HCT116 (cell line): ENCODE data around the gene CST2. TPM values are rescaled to one million over a fixed set of nuclear protein-coding genes. Genes with fewer than 3 reads are reported as not detected.

Source experiments
- ATAC-seq: fragments of 200-7000 bp; cut with Tn5 transposase; 2 replicates; pipeline ENCODE4 v1.9.1; 2020; ENCODE audit warnings: mild to moderate bottlenecking, moderate library complexity
- BruUV-seq: library from RNA; stranded (reverse); fragments of 400-500 nt; replicated peaks from 2 replicates; lab custom pipeline; 2021; lab: Mats Ljungman, UMichigan
- CTCF ChIA-PET: fragments of 300-600 bp; sonication (Branson Sonifier 250); formaldehyde crosslinking; loops from one replicate; lab custom pipeline; 2021; ENCODE audit warnings: antibody characterized with exemption; lab: Charles Lee
- POLR2A ChIA-PET: fragments of 300-600, 350-600 bp; sonication (Branson Sonifier 250); formaldehyde crosslinking; loops from one replicate; lab custom pipeline; 2021; ENCODE audit warnings: antibody characterized with exemption; lab: Charles Lee
- RAD21 ChIA-PET, 2 experiments: fragments of 300-600 bp; sonication (Branson Sonifier 250); formaldehyde crosslinking; loops; one replicate each; lab custom pipeline; 2023; ENCODE audit warnings: low total read pairs in 2 of 2; ENCODE audit not compliant: uncharacterized antibody in 2 of 2, unreplicated experiment in 2 of 2, low non-redundant PET in 1 of 2; lab: Charles Lee
- DNase-seq: peaks from one replicate; pipeline ENCODE4 v3.0.0-alpha.2; 2010; ENCODE audit warnings: low read depth, low spot score
- H2AFZ ChIP-seq: fragments of 200-600 bp; shearing (Covaris generic), sonication (generic); 2 replicates; pipeline ENCODE4 v1.6.1; 2017; ENCODE audit warnings: low read depth, mixed run types, mixed read lengths, antibody characterized with exemption, low read length; ENCODE audit not compliant: poor library complexity, severe bottlenecking
- H3K27ac ChIP-seq: 2 replicates; pipeline ENCODE4 v1.5.1; 2012; ENCODE audit warnings: low read depth, low read length
- H3K27me3 ChIP-seq: fragments of 200-600 bp; sonication (generic); 2 replicates; pipeline ENCODE4 v1.6.1; 2016; ENCODE audit warnings: mixed run types, low read length, mixed read lengths; ENCODE audit not compliant: insufficient read depth
- H3K36me3 ChIP-seq, 2 experiments: fragments of 200-500 bp in 1 of 2; fragments of 200-600 bp in 1 of 2; sonication (Bioruptor generic) in 1 of 2; sonication (generic) in 1 of 2; 2 replicates each; pipeline versions ENCODE4 v1.5.1 to v1.6.1; 2014 to 2016; ENCODE audit warnings: low read length in 2 of 2, inconsistent platforms in 1 of 2, mixed read lengths in 1 of 2, mixed run types in 1 of 2; ENCODE audit not compliant: insufficient read depth in 2 of 2, control insufficient read depth in 1 of 2
- H3K4me1 ChIP-seq, 2 experiments: fragments of 200-600 bp in 1 of 2; sonication (generic) in 1 of 2; 2 replicates each; pipeline versions ENCODE4 v1.5.1 to v1.6.1; 2012 to 2017; ENCODE audit warnings: low read length in 2 of 2, inconsistent platforms in 1 of 2, mild to moderate bottlenecking in 1 of 2, mixed read lengths in 1 of 2, mixed run types in 1 of 2, moderate library complexity in 1 of 2; ENCODE audit not compliant: insufficient read depth in 2 of 2, control insufficient read depth in 1 of 2
- H3K4me2 ChIP-seq: fragments of 200-600 bp; sonication (generic); 2 replicates; pipeline ENCODE4 v1.6.1; 2017; ENCODE audit warnings: mixed run types, low read length, mixed read lengths
- H3K4me3 ChIP-seq, 2 experiments: fragments of 200-600 bp in 1 of 2; sonication (generic) in 1 of 2; replicated peaks in 1 of 2; 2 replicates each; pipeline ENCODE4 v1.5.1; 2011 to 2016; ENCODE audit warnings: low read length in 2 of 2, control low read depth in 1 of 2, low read depth in 1 of 2, mild to moderate bottlenecking in 1 of 2, mixed read lengths in 1 of 2, mixed run types in 1 of 2
- H3K79me2 ChIP-seq: fragments of 200-600 bp; sonication (generic); 2 replicates; pipeline ENCODE4 v1.6.1; 2017; ENCODE audit warnings: mild to moderate bottlenecking, mixed run types, low read length, moderate library complexity, mixed read lengths; ENCODE audit not compliant: insufficient read depth
- H3K9ac ChIP-seq: fragments of 200-600 bp; sonication (generic); 2 replicates; pipeline ENCODE4 v1.6.1; 2016; ENCODE audit warnings: low read length, mixed read lengths
- H3K9me2 ChIP-seq: fragments of 200-600 bp; sonication (generic), shearing (Covaris generic); 2 replicates; pipeline ENCODE4 v1.6.1; 2017; ENCODE audit warnings: mixed run types, mild to moderate bottlenecking, moderate library complexity; ENCODE audit not compliant: insufficient read depth
- H3K9me3 ChIP-seq, 2 experiments: fragments of 200-500 bp in 1 of 2; fragments of 200-600 bp in 1 of 2; sonication (Bioruptor generic) in 1 of 2; sonication (generic) in 1 of 2; 2 replicates each; pipeline ENCODE4 v1.6.1; 2014 to 2017; ENCODE audit warnings: low read length in 2 of 2, mixed read lengths in 2 of 2, inconsistent platforms in 1 of 2, low read depth in 1 of 2, mild to moderate bottlenecking in 1 of 2, mixed run types in 1 of 2, moderate library complexity in 1 of 2; ENCODE audit not compliant: control insufficient read depth in 1 of 2, insufficient read depth in 1 of 2
- H4K20me1 ChIP-seq: fragments of 200-600 bp; sonication (generic), shearing (Covaris generic); 2 replicates; pipeline ENCODE4 v1.6.1; 2017; ENCODE audit warnings: mixed run types, mild to moderate bottlenecking, moderate library complexity; ENCODE audit not compliant: insufficient read depth
- CBX3 ChIP-seq: IDR thresholded peaks from 2 replicates; pipeline ENCODE4 v1.6.1; 2012; ENCODE audit warnings: low read depth
- EGR1 ChIP-seq: IDR thresholded peaks from 2 replicates; pipeline ENCODE4 v1.6.1; 2012; ENCODE audit warnings: low read depth
- ELF1 ChIP-seq: IDR thresholded peaks from 2 replicates; pipeline ENCODE4 v1.6.1; 2012; ENCODE audit warnings: low read depth, borderline replicate concordance
- RAD21 ChIP-seq: IDR thresholded peaks from 2 replicates; pipeline ENCODE4 v1.6.1; 2012; ENCODE audit warnings: low read depth, mild to moderate bottlenecking
- SIN3A ChIP-seq: IDR thresholded peaks from 2 replicates; pipeline ENCODE4 v1.6.1; 2012; ENCODE audit warnings: low read depth
- SP1 ChIP-seq: IDR thresholded peaks from 2 replicates; pipeline ENCODE4 v1.6.1; 2012; ENCODE audit warnings: low read depth
- SRF ChIP-seq: IDR thresholded peaks from 2 replicates; pipeline ENCODE4 v1.6.1; 2012; ENCODE audit warnings: low read depth
- TCF7L2 ChIP-seq: IDR thresholded peaks from 2 replicates; pipeline ENCODE4 v1.7.0; 2011; ENCODE audit warnings: borderline replicate concordance, inconsistent platforms; ENCODE audit not compliant: insufficient read depth, insufficient read length; ENCODE audit errors: extremely low read depth
- YY1 ChIP-seq: IDR thresholded peaks from 2 replicates; pipeline ENCODE4 v1.6.1; 2011; ENCODE audit warnings: low read length, low read depth, moderate library complexity, mild to moderate bottlenecking; ENCODE audit not compliant: insufficient replicate concordance; ENCODE audit errors: extremely low read depth
- ZNF274 ChIP-seq: fragments of 200-500 bp; sonication (Bioruptor generic); IDR thresholded peaks from 2 replicates; pipeline ENCODE4 v1.6.1; 2014; ENCODE audit warnings: mild to moderate bottlenecking, low read depth, low read length, inconsistent platforms
- intact Hi-C: fragments of 100-400 bp; cut with micrococcal nuclease; formaldehyde crosslinking; loops from 2 replicates; pipeline ENCODE4 v1.10.0; 2022
- total RNA-seq: library from RNA; stranded (reverse); gene quantifications from one replicate; pipeline ENCODE4 v1.2.1, GENCODE V29; 2021; ENCODE audit not compliant: unreplicated experiment
- TF ChIP-seq, protein P1 (sequence below): IDR thresholded peaks from 2 replicates; pipeline ENCODE4 v1.6.1; 2011; ENCODE audit warnings: mild to moderate bottlenecking, low read length, moderate library complexity; ENCODE audit not compliant: insufficient replicate concordance; ENCODE audit errors: extremely low read depth
- TF ChIP-seq, protein P2 (sequence below): IDR thresholded peaks from 2 replicates; pipeline ENCODE4 v1.6.1; 2012

Gene CST2
- total RNA-seq, 1 experiment from 2014 or later, result not detected

DNA sequence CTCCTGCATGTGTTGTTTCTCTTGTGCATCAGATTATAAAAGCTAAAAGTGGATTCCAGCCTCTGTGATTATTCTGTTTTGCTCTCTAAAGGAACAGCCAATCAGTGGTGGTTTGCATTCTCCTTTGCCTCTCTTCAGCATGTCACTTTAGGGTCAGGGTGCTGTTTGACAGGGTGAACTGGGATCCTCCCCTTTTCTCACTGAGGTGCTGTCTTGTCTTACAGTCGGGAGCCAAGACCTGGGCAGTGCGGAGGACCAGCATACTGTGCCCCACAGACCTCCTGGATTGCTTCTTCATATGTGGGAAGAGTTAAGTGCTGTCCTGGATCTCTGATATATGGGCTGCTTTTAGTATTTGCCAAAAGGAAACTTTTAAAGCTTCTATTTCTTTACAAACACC lies 15.2 kb upstream of the CST2 start:
- no peaks in the 10 kb centered on the region for H3K9me2 ChIP-seq
- BruUV-seq, result no TSS peak
- CTCF ChIA-PET, result no interaction called here
- RAD21 ChIA-PET, result no interaction called here
- no peak overlapping the region for H2AFZ ChIP-seq
- H3K27me3 ChIP-seq, result peaks cover 4% of the 10 kb centered on the region
- no peak for TF ChIP-seq SRF
- TF ChIP-seq, protein P1, sequence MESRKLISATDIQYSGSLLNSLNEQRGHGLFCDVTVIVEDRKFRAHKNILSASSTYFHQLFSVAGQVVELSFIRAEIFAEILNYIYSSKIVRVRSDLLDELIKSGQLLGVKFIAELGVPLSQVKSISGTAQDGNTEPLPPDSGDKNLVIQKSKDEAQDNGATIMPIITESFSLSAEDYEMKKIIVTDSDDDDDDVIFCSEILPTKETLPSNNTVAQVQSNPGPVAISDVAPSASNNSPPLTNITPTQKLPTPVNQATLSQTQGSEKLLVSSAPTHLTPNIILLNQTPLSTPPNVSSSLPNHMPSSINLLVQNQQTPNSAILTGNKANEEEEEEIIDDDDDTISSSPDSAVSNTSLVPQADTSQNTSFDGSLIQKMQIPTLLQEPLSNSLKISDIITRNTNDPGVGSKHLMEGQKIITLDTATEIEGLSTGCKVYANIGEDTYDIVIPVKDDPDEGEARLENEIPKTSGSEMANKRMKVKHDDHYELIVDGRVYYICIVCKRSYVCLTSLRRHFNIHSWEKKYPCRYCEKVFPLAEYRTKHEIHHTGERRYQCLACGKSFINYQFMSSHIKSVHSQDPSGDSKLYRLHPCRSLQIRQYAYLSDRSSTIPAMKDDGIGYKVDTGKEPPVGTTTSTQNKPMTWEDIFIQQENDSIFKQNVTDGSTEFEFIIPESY, result no peak
- TF ChIP-seq, all 23 proteins: peak for 0
- intact Hi-C loops, result no loop called here
- Histone ChIP-seq H3K79me2 (no peaks in the 10 kb centered on the region), H3K27ac (no peak overlapping the region), H3K9ac (no peak overlapping the region), H3K9me3 (no peaks in the 10 kb centered on the region), H3K4me2 (no peak overlapping the region), H3K36me3 (no peaks in the 10 kb centered on the region), H3K4me3 (no peak overlapping the region), H4K20me1 (no peaks in the 10 kb centered on the region; the same call in 1 of the 2 replicates), H3K4me1 (no peaks in the 10 kb centered on the region)
- DNase-seq (no peak), ATAC-seq (no peak)
- POLR2A ChIA-PET, result no interaction called here

DNA sequence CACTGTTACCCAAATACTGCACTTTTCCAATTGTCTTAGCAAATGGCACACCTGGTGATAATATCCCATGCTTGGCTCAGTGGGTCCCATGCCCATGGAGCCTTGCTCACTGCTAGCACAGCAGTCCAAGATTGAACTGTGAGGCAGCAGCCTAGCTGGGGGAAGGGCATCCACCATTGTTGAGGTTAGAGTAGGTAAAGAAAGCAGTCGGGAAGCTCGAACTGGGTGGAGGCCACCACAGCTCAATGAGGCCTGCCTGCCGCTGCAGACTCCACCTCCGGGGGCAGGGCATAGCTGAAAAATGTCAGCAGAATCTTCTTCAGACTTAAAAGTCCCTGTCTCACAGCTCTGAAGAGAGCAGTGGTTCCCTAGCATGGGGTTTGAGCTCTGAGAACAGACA lies 9.2 kb upstream of the CST2 start:
- H3K36me3 ChIP-seq, result no peaks in the 10 kb centered on the region
- no peaks in the 10 kb centered on the region for H3K4me1 ChIP-seq
- no peak overlapping the region for H3K4me3 ChIP-seq
- ChIA-PET RAD21 (no interaction called here), CTCF (no interaction called here), POLR2A (no interaction called here)
- intact Hi-C loops, result no loop called here
- no peaks in the 10 kb centered on the region for H3K9me3 ChIP-seq
- no peak overlapping the region for H3K4me2 ChIP-seq
- ATAC-seq, result no peak
- H3K79me2 ChIP-seq, result no peaks in the 10 kb centered on the region
- no peak for DNase-seq
- no peak overlapping the region for H2AFZ ChIP-seq
- TF ChIP-seq EGR1, result no peak
- TF ChIP-seq, protein P1, result no peak
- TF ChIP-seq YY1, result no peak
- TF ChIP-seq SRF, result no peak
- TF ChIP-seq ELF1, result no peak
- TF ChIP-seq, protein P2, sequence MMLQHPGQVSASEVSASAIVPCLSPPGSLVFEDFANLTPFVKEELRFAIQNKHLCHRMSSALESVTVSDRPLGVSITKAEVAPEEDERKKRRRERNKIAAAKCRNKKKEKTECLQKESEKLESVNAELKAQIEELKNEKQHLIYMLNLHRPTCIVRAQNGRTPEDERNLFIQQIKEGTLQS, result no peak
- no peak for TF ChIP-seq SIN3A
- no peak for TF ChIP-seq CBX3
- TF ChIP-seq ZNF274, result no peak
- TF ChIP-seq RAD21, result no peak
- no peak for TF ChIP-seq TCF7L2
- no peak for TF ChIP-seq SP1
- no peak overlapping the region for H3K9ac ChIP-seq
- 0 out of 2 replicates have a peak, but pooled peaks cover 7% of the 10 kb centered on the region for H3K27me3 ChIP-seq
- no TSS peak for BruUV-seq
- H3K27ac ChIP-seq, result no peak overlapping the region
- H4K20me1 ChIP-seq, result no peaks in the 10 kb centered on the region
- H3K9me2 ChIP-seq, result no peaks in the 10 kb centered on the region
